Karpas-422 (cell line): ENCODE data around the gene PLRG1. TPM values are rescaled to one million over a fixed set of nuclear protein-coding genes. Genes with fewer than 3 reads are reported as not detected.

Experiments
- DNase-seq: peaks from one replicate; pipeline ENCODE4 v3.0.0-alpha.2; 2015
- H2AFZ ChIP-seq: fragments of 200-600 bp; sonication (generic); 2 replicates; pipeline ENCODE4 v1.6.1; 2014; ENCODE audit warnings: antibody characterized with exemption, low read length, mixed read lengths
- H3K27ac ChIP-seq: fragments of 200-600 bp; sonication (generic); 2 replicates; pipeline ENCODE4 v1.5.1; 2014; ENCODE audit warnings: mild to moderate bottlenecking, low read length, moderate library complexity
- H3K27me3 ChIP-seq: fragments of 200-600 bp; sonication (generic); 2 replicates; pipeline ENCODE4 v1.6.1; 2014; ENCODE audit warnings: low read length, mixed read lengths
- H3K36me3 ChIP-seq: fragments of 200-600 bp; sonication (generic); 2 replicates; pipeline ENCODE4 v1.6.1; 2014; ENCODE audit warnings: low read length, mixed read lengths; ENCODE audit not compliant: insufficient read depth
- H3K4me1 ChIP-seq: fragments of 200-600 bp; sonication (generic); 2 replicates; pipeline ENCODE4 v1.6.1; 2014; ENCODE audit warnings: mild to moderate bottlenecking, low read length, mixed read lengths
- H3K4me2 ChIP-seq: fragments of 200-600 bp; sonication (generic); 2 replicates; pipeline ENCODE4 v1.6.1; 2014; ENCODE audit warnings: low read length, low read depth, mild to moderate bottlenecking; ENCODE audit not compliant: poor library complexity, severe bottlenecking
- H3K4me3 ChIP-seq: fragments of 200-600 bp; sonication (generic); 2 replicates; pipeline ENCODE4 v1.5.1; 2014; ENCODE audit warnings: mild to moderate bottlenecking, antibody characterized with exemption, low read length, mixed read lengths
- H3K79me2 ChIP-seq: fragments of 200-600 bp; sonication (generic); 2 replicates; pipeline ENCODE4 v1.6.1; 2014; ENCODE audit warnings: mild to moderate bottlenecking, low read length, mixed read lengths
- H3K9ac ChIP-seq: fragments of 200-600 bp; sonication (generic); 2 replicates; pipeline ENCODE4 v1.6.0; 2014; ENCODE audit warnings: low read length
- H3K9me2 ChIP-seq: fragments of 200-600 bp; sonication (generic), shearing (Covaris generic); replicated peaks from 2 replicates; pipeline ENCODE4 v1.6.0; 2014; ENCODE audit warnings: mild to moderate bottlenecking, low read length, moderate library complexity; ENCODE audit not compliant: insufficient read depth
- H3K9me3 ChIP-seq: fragments of 300-700, 200-600 bp; sonication (generic); 2 replicates; pipeline ENCODE4 v1.6.1; 2014; ENCODE audit warnings: low read length, mixed read lengths
- H4K20me1 ChIP-seq: fragments of 200-600 bp; sonication (generic); 2 replicates; pipeline ENCODE4 v1.6.1; 2014; ENCODE audit warnings: mild to moderate bottlenecking, antibody characterized with exemption, low read length, low read depth; ENCODE audit not compliant: insufficient read depth
- total RNA-seq: library from RNA; depleted of rRNA; stranded (reverse); fragments of >200 nt; shearing (Covaris generic); gene quantifications from 2 replicates; pipeline ENCODE4 v1.2.3, GENCODE V29; 2014; ENCODE audit warnings: low replicate concordance

Gene PLRG1
- total RNA-seq, 1 experiment from 2014 or later: 112 TPM

DNA sequence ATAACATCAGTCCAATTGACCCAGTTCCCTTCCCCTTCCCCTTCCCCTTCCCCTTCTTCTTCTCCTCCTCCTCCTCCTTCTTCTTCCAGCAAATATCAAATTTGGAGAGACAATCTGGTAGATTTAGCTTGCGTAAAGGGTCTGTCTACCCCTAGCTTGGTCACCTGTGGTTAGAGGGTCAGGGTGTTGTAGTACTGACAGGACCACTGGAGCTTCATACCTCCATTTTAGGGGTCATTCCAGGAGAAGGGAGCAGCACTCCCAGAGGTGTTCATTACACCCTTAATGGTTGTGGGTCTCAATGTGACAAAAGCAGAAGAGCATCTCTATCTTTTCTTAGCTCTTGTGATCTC, 8.9 kb upstream of the PLRG1 start:
- Histone ChIP-seq H3K4me1 (no peaks in the 10 kb centered on the region), H3K4me3 (no peak overlapping the region), H3K79me2 (no peaks in the 10 kb centered on the region), H3K36me3 (no peaks in the 10 kb centered on the region), H4K20me1 (no peaks in the 10 kb centered on the region), H3K9ac (no peak overlapping the region), H3K27ac (no peak overlapping the region), H3K9me2 (no peaks in the 10 kb centered on the region), H2AFZ (no peak overlapping the region), H3K9me3 (no peaks in the 10 kb centered on the region), H3K4me2 (no peak overlapping the region), H3K27me3 (no peaks in the 10 kb centered on the region)
- no peak for DNase-seq

DNA sequence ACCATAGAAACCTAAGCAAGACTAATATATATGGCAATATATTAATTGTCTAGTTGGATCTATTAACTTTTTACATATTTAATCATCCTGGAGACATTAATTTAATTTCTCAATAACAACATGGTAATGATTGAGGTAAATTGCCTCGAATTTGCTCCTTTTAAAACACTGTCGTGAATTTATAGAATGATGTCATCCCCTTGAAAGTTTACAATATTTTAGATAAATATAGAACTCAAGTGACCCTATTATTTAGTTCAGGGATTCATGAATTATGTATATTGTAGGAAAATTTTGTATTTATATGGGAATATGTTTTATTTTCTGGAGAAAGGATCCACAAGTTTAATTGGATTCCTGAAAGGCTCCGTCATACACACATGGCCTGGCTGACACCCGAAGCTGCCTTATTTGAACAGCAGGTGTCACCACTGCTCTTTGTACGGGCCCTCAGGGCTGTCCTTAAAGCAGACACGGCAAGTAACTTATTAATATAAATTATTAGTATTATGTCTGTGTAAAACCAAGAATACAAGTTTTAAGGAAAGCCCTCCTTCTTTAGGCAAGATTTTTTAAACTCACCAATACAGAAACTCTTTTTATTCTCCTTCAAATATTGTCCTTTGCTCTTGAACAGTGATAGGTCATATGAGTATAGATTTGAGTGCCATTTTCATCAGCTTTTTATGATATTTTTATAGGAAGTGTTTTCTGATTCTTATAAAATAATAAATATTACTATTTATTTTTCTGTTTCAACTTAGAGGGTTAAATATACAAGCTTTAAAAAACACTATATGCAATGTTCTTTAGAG, 1.9 kb upstream of the PLRG1 start:
- H3K36me3 ChIP-seq: peaks cover 8% of the 10 kb centered on the region; the same call in 1 of the 2 replicates
- DNase-seq: peak; percentile 93
- no peaks in the 10 kb centered on the region for H3K9me2 ChIP-seq
- H3K9me3 ChIP-seq: no peaks in the 10 kb centered on the region
- H3K79me2 ChIP-seq: peaks cover 31% of the 10 kb centered on the region
- H3K27ac ChIP-seq: no peak overlapping the region
- no peak overlapping the region for H3K4me3 ChIP-seq
- peaks cover 8% of the 10 kb centered on the region; the same call in 1 of the 2 replicates for H4K20me1 ChIP-seq
- H3K4me2 ChIP-seq: no peak overlapping the region
- H3K4me1 ChIP-seq: peaks cover 29% of the 10 kb centered on the region
- H2AFZ ChIP-seq: peak overlapping the region; percentile 85
- no peak overlapping the region for H3K9ac ChIP-seq
- no peaks in the 10 kb centered on the region for H3K27me3 ChIP-seq

DNA sequence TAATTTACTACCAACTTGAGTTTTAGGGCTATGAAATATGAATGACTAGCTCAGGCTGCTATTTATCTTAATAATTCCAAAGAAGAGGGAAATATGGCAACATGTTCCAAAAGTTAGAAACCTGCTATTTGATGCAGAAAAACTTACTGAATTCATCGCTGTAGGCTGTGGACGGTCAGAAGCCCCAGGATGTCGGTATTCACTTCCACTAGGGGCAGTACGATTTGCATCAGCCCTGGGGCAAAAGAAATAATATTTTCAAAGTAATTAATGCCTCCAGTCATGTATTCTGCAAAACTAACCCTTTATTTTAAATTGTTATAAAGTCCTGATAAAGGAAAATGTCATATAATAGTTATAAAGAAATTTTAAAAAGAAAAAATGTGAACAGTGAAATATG, 4.5 kb downstream of the PLRG1 start:
- Histone ChIP-seq H3K27me3 (no peaks in the 10 kb centered on the region), H3K9me3 (no peaks in the 10 kb centered on the region), H3K9me2 (no peaks in the 10 kb centered on the region), H3K79me2 (peaks cover 39% of the 10 kb centered on the region), H3K4me2 (no peak overlapping the region), H3K36me3 (peaks cover 72% of the 10 kb centered on the region), H2AFZ (no peak overlapping the region), H3K27ac (no peak overlapping the region), H3K9ac (no peak overlapping the region), H3K4me3 (no peak overlapping the region), H4K20me1 (peaks cover 8% of the 10 kb centered on the region; the same call in 1 of the 2 replicates), H3K4me1 (peaks cover 35% of the 10 kb centered on the region)
- DNase-seq: no peak

GRCh38 chr4:154542271-154542879, 7.8 kb downstream of the PLRG1 start:
- no peaks in the 10 kb centered on the region for H3K9me2 ChIP-seq
- no peak for DNase-seq
- peaks cover 11% of the 10 kb centered on the region for H3K79me2 ChIP-seq
- H3K4me1 ChIP-seq: peaks cover 13% of the 10 kb centered on the region
- no peaks in the 10 kb centered on the region for H3K27me3 ChIP-seq
- H4K20me1 ChIP-seq: no peaks in the 10 kb centered on the region
- no peak overlapping the region for H3K4me2 ChIP-seq
- H3K4me3 ChIP-seq: no peak overlapping the region
- H2AFZ ChIP-seq: no peak overlapping the region
- H3K9ac ChIP-seq: no peak overlapping the region
- H3K27ac ChIP-seq: no peak overlapping the region
- peaks cover 100% of the 10 kb centered on the region for H3K36me3 ChIP-seq
- no peaks in the 10 kb centered on the region for H3K9me3 ChIP-seq

- no peaks in the 10 kb centered on the region for H3K79me2 ChIP-seq
- H3K27ac ChIP-seq: no peak overlapping the region
- no peaks in the 10 kb centered on the region for H4K20me1 ChIP-seq
- H3K9me3 ChIP-seq: no peaks in the 10 kb centered on the region
- no peak overlapping the region for H3K4me3 ChIP-seq
- H2AFZ ChIP-seq: no peak overlapping the region
- H3K4me2 ChIP-seq: no peak overlapping the region
- H3K9ac ChIP-seq: no peak overlapping the region
- no peak for DNase-seq
- H3K36me3 ChIP-seq: peaks cover 32% of the 10 kb centered on the region
- H3K9me2 ChIP-seq: no peaks in the 10 kb centered on the region
- no peaks in the 10 kb centered on the region for H3K4me1 ChIP-seq
- H3K27me3 ChIP-seq: no peaks in the 10 kb centered on the region
Observed at GRCh38 chr4:154534296-154534695, 15.9 kb downstream of the PLRG1 start.

- Histone ChIP-seq H3K27me3 (no peaks in the 10 kb centered on the region), H3K9me3 (no peaks in the 10 kb centered on the region), H3K4me1 (no peaks in the 10 kb centered on the region), H3K79me2 (no peaks in the 10 kb centered on the region), H3K4me2 (no peak overlapping the region), H3K4me3 (no peak overlapping the region), H3K36me3 (no peaks in the 10 kb centered on the region), H3K27ac (no peak overlapping the region), H3K9me2 (no peaks in the 10 kb centered on the region), H2AFZ (no peak overlapping the region), H3K9ac (no peak overlapping the region), H4K20me1 (no peaks in the 10 kb centered on the region)
- no peak for DNase-seq
Observed at GRCh38 chr4:154529728-154530519, 20.3 kb downstream of the PLRG1 start.

DNA sequence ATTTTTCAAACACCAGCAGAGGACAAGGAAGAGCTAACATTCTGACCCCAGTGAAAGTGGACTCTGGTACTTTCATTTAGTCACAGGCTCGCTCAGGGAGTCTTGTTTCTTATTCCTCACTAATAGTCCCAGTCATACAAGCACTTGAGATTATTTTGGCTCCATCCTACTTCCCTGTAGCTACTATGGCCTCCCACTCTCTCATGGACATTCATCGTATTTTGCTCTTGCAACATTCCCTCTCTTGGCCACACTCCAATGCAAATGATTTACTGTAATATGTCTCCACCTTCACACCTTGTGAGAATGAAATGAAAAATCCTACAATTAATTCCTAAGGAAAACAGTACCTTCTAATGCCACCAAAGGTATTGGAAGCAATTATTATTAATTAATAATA, 21.3 kb downstream of the PLRG1 start:
- no peaks in the 10 kb centered on the region for H4K20me1 ChIP-seq
- H3K9me2 ChIP-seq: no peaks in the 10 kb centered on the region
- DNase-seq: no peak
- H3K9me3 ChIP-seq: no peaks in the 10 kb centered on the region
- no peaks in the 10 kb centered on the region for H3K4me1 ChIP-seq
- no peak overlapping the region for H3K27ac ChIP-seq
- no peak overlapping the region for H2AFZ ChIP-seq
- H3K4me3 ChIP-seq: no peak overlapping the region
- no peaks in the 10 kb centered on the region for H3K27me3 ChIP-seq
- H3K36me3 ChIP-seq: no peaks in the 10 kb centered on the region
- H3K79me2 ChIP-seq: no peaks in the 10 kb centered on the region
- H3K9ac ChIP-seq: no peak overlapping the region
- no peak overlapping the region for H3K4me2 ChIP-seq

- H4K20me1 ChIP-seq: no peaks in the 10 kb centered on the region
- H3K4me1 ChIP-seq: no peaks in the 10 kb centered on the region
- H3K9ac ChIP-seq: no peak overlapping the region
- H3K27ac ChIP-seq: no peak overlapping the region
- no peaks in the 10 kb centered on the region for H3K9me3 ChIP-seq
- no peaks in the 10 kb centered on the region for H3K36me3 ChIP-seq
- no peak for DNase-seq
- H3K4me3 ChIP-seq: no peak overlapping the region
- no peak overlapping the region for H2AFZ ChIP-seq
- no peaks in the 10 kb centered on the region for H3K27me3 ChIP-seq
- no peak overlapping the region for H3K4me2 ChIP-seq
- no peaks in the 10 kb centered on the region for H3K9me2 ChIP-seq
- H3K79me2 ChIP-seq: no peaks in the 10 kb centered on the region
Observed at GRCh38 chr4:154527308-154527707, 22.9 kb downstream of the PLRG1 start.
